Measurements from ENCODE around the gene PFDN1. TPM values are rescaled to one million over a fixed set of nuclear protein-coding genes. Genes with fewer than 3 reads are reported as not detected.

Gene PFDN1
- total and polyA plus RNA-seq, 10 of the 15 experiments (the other 5 are each of a cell fraction or from before 2014, with no cell fraction given), result 62.9 to 193 (median 102) TPM

- H4K20me1 ChIP-seq (ENCODE audit: control insufficient read depth, insufficient read depth), result no peaks in the 10 kb centered on the region
- H3K9me3 ChIP-seq (replicated peaks; ENCODE audit: control insufficient read depth, insufficient read depth, low read length), result no peaks in the 10 kb centered on the region
- no peaks in the 10 kb centered on the region for H3K27me3 ChIP-seq (replicated peaks in 1 of 2; ENCODE audit: control insufficient read depth in 2 of 2, insufficient read depth in 2 of 2, low read length in 1 of 2)
- no peaks in the 10 kb centered on the region for H3K79me2 ChIP-seq (ENCODE audit: control insufficient read depth, insufficient read depth, low read length)
- H3K27ac ChIP-seq (ENCODE audit: control insufficient read depth, insufficient read depth), result no peak overlapping the region
- H3K4me3 ChIP-seq, result no peak overlapping the region
- H3K9ac ChIP-seq (ENCODE audit: control insufficient read depth, insufficient read depth, low read length), result no peak overlapping the region
- TF ChIP-seq BHLHE40 (IDR thresholded peaks at IDR 0.05; ENCODE audit: borderline replicate concordance in 1 of 2, low read depth in 2 of 2, low read length in 1 of 2) (no peak), BCL11A (IDR thresholded peaks at IDR 0.05; ENCODE audit: low read depth, low read length) (no peak), CHD1 (IDR thresholded peaks at IDR 0.05; ENCODE audit: low read depth, low read length) (no peak), ZSCAN29 (IDR thresholded peaks at IDR 0.05) (no peak), ZNF687 (IDR thresholded peaks at IDR 0.05) (no peak), BCLAF1 (IDR thresholded peaks at IDR 0.05) (no peak), ATF7 (IDR thresholded peaks at IDR 0.05; ENCODE audit: low read depth) (no peak), E2F4 (IDR thresholded peaks at IDR 0.05; ENCODE audit: low read depth, low read length) (no peak), SREBF1 (IDR thresholded peaks at IDR 0.05; ENCODE audit: low read length) (no peak), POU2F2 (IDR thresholded peaks at IDR 0.05; ENCODE audit: borderline replicate concordance, low read depth, low read length) (no peak), MEF2A (IDR thresholded peaks at IDR 0.05; ENCODE audit: insufficient read depth, low read depth, low read length) (no peak), MYB (IDR thresholded peaks at IDR 0.05; ENCODE audit: borderline replicate concordance, low read depth, low read length) (no peak)
- TF ChIP-seq, protein P1, sequence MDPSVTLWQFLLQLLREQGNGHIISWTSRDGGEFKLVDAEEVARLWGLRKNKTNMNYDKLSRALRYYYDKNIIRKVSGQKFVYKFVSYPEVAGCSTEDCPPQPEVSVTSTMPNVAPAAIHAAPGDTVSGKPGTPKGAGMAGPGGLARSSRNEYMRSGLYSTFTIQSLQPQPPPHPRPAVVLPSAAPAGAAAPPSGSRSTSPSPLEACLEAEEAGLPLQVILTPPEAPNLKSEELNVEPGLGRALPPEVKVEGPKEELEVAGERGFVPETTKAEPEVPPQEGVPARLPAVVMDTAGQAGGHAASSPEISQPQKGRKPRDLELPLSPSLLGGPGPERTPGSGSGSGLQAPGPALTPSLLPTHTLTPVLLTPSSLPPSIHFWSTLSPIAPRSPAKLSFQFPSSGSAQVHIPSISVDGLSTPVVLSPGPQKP (IDR thresholded peaks at IDR 0.05; ENCODE audit: low read depth, low read length), result no peak
- no peak overlapping the region for H2AFZ ChIP-seq (ENCODE audit: control insufficient read depth, low read depth, low read length)
- intact Hi-C loops (cut with micrococcal nuclease; ENCODE audit: unreplicated experiment), result no loop called here
- ChIA-PET POLR2A (no interaction called here), SMC1A (ENCODE audit: uncharacterized antibody, unreplicated experiment) (interaction anchor here (1.5 to 2.8 kb wide), 3 partner anchors 7 to 115 kb away, joined by 3 to 12 read pairs (median 6); no protein-coding TSS in a partner anchor), RAD21 (ENCODE audit: unreplicated experiment) (interaction anchor here (0.8 kb wide), 1 partner anchor 7 kb away, joined by 4 read pairs; no protein-coding TSS in a partner anchor), CTCF (interaction anchor here (0.7 to 18.8 kb wide), 9 partner anchors 10 to 126 kb away, joined by 3 to 774 read pairs (median 4); partner anchors contain the start of gene HBEGF)
- H3K4me1 ChIP-seq (ENCODE audit: control insufficient read depth, insufficient read depth, low read length), result no peaks in the 10 kb centered on the region
- DNase-seq (ENCODE audit: low read depth, low spot score), result no peak
- FAIRE-seq, result no peak
- H3K4me2 ChIP-seq (ENCODE audit: control insufficient read depth, insufficient read depth), result no peak overlapping the region
- no TSS peak for BruUV-seq (replicated peaks)
- in situ Hi-C loops (cut with MboI), result loop anchor here (25.0 kb wide), 1 partner anchor 800 kb away; no protein-coding TSS in a partner anchor
- no peaks in the 10 kb centered on the region; a peak in 1 of 4 replicates for H3K36me3 ChIP-seq (ENCODE audit: control insufficient read depth in 2 of 2, insufficient read depth in 2 of 2, low read length in 1 of 2)
- no peak for ATAC-seq
- WGBS (ENCODE audit: insufficient coverage, insufficient replicate concordance, low lambda C conversion rate, missing lambda C conversion rate), result 86% methylated on average over 6 of the region's 6 CpGs
Observed at GRCh38 chr5:140236891-140237598, 65.9 kb downstream of the PFDN1 start.
